Measurements from ENCODE around the gene ABCB11.

GRCh38 chr2:169010633-169011460, 20.3 kb downstream of the ABCB11 start:
- TF ChIP-seq CTCF (IDR thresholded peaks at IDR 0.05; ENCODE audit: low read depth, low read length), result no peak
- no peak for TF ChIP-seq POLR2A (IDR thresholded peaks at IDR 0.05; ENCODE audit: extremely low read depth, insufficient read length)
- no peak for TF ChIP-seq MYC (IDR thresholded peaks at IDR 0.05; ENCODE audit: low read depth, low read length)
- TF ChIP-seq MAX (IDR thresholded peaks at IDR 0.05; ENCODE audit: low read depth, low read length), result no peak
